GM21528 (cell line): Measurements from ENCODE around the gene DCAF6.
"Not testable (repeated sequence)": the region's sequence is repeated elsewhere in the genome, so short reads cannot be mapped to it uniquely, and the experiment has no call there.

Experiments
- ATAC-seq: cut with Tn5 transposase; IDR thresholded peaks from one replicate; pipeline ENCODE4 v1.9.1; 2021; ENCODE audit warnings: mild to moderate bottlenecking, moderate library complexity; ENCODE audit not compliant: unreplicated experiment, low FRiP score

The DCAF6 gene

DNA sequence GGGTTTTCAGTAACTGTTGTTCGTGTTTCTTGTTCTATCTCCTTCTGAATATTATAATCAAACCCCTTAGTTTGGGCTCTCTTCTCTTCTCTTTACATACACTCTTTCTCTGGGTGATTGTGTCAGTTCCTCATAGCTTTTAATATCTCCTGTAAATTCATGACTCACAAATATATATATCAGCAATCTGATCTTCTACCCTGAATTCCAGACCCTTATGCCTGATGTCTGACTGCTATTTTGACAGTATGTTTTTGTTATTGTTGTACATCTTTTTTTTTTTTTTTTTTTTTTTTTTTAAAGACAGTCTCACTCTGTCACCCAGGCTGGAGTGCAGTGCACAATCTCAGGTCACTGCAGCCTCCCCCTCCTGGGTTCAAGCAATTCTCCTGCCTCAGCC is 71.2 kb downstream of the DCAF6 start:
- no peak for ATAC-seq

GRCh38 chr1:168008595-168008994 is 72.1 kb downstream of the DCAF6 start:
- no peak for ATAC-seq

DNA sequence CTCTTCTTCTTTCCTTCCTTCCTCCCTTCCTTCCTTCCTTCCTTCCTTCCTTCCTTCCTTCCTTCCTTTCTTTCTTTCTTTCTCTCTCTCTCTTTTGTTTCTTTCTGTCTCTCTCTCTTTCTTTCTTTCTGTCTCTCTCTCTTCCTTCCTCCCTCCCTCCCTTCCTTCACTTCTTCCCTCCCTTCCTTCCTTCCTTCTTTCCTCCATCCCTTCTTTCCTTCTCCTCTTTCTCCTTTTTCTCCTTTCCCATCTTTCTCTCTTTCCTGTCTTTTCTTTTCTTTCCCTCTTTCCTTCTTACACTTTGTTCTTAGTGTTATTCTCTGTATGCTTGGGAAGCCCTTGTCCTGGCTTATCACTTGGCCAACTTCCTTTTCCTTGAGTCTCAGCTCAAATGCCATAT is 72.8 kb downstream of the DCAF6 start:
- no peak for ATAC-seq

DNA sequence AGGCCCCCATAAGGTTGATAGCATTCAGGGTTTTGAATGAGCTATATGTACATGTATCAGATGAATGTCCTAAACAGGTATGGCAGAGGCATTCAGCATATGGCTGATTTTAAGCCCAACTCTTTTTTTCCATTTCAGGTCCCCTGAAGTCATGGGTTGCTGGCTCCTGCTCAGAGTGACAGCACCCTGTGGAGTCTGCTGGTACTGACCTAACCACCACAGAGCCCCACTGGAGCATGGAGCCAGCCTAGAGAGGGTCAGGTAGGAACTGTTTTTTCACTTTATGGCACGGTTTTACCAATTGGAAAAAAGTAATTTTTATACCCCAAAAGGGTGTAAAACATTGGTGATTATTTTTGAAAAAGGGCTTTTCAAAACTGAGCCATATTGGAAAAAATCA is 82.9 kb downstream of the DCAF6 start:
- no peak for ATAC-seq

DNA sequence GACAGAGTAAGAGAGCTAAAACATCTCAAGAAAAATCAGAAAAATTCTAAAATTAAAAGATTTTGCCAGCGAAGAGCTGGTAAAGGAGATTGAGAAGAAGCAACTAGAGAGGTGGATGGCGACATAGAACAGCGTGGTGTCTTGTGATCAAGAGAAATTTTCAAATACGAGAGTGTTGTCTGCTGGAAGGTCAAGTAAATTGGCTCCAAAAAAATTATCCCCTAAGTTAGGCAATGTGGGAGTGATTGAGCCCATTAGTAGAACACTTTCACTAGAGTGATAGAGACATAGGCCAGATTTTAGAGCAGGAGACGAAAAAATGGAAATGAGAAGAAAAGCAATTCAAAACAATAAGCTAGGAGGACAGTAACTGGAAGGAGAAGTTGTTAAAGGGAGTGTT is 94.7 kb downstream of the DCAF6 start:
- ATAC-seq: no peak

GRCh38 chr1:168031627-168032026 is 95.1 kb downstream of the DCAF6 start:
- no peak for ATAC-seq

DNA sequence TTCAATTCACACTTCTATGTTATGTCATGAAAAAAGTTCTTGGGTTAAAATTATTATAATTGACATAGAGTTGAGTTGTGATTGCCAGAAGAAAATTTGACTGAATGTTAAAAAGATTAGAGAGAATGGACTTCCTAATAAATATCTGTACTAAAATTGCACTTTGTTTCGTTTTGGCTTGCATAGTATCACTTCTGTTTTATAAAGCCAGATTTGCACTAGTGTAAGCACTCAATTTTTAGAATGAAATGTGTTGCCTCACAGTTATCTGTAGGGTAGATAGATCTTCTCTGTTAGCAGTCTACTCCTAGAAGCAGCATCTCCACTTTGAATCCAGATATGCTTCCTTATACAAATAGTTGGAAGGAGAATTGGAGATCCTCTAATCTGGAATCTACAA is 95.5 kb downstream of the DCAF6 start:
- no peak for ATAC-seq

- no peak for ATAC-seq
These were observed 98.9 kb downstream of the DCAF6 start for GRCh38 chr1:168035345-168035744.

DNA sequence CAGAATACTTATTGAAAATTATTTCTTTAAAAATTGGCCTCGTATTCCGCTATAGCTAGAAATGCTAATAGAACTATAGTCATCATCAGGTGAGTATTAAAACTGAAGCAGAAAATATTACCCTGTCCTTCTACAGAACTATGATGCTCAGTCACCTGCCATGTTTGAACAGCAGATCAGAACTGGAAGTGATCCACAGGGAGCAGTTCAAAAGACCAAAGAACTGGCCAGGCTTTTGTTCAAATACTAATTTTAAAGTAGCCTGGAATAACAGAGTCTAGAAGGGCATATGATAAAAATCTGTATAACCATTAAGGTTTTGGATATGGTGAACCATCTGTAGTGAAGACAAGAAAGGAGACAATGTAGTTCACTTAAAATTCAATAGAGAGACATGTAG is 105.9 kb downstream of the DCAF6 start:
- ATAC-seq: no peak

DNA sequence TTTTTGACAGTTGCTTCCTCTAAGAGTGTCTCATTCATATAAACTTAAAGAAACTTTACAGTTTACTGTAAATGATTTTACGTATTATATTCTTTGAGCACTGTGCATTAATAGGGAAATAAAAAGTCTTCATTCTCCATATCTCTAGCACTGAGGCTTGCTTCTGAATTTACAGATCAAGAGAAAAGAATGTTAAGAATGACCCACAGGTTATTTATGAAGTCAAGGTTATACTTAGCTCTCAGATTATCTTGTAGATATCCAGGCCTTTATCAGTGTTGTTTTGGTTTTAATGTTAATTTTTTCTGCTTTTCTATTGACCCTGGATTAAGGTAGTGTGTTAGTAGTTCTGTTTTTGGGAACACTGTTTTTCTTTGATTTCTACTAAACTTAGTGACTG is 108.8 kb downstream of the DCAF6 start:
- no peak for ATAC-seq

DNA sequence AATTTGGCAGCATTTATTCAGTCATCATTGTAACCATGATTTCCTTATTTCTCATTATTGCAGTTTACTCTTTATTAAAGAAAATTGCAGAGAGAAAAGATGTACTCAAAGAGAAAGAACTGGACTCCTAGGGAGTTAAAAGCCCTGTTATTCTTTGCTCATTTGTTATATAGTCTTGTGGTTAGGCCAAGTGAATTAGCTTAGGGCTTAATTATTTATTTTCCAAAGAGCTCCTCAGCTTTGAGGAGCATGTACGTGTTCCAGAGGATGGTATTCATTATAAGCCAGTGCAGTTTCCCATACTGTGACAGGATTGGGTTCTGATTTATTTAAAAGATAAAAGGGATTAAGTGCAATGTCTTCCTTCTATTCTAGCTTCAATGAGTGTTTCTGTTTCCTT is 113.8 kb downstream of the DCAF6 start:
- ATAC-seq: no peak

DNA sequence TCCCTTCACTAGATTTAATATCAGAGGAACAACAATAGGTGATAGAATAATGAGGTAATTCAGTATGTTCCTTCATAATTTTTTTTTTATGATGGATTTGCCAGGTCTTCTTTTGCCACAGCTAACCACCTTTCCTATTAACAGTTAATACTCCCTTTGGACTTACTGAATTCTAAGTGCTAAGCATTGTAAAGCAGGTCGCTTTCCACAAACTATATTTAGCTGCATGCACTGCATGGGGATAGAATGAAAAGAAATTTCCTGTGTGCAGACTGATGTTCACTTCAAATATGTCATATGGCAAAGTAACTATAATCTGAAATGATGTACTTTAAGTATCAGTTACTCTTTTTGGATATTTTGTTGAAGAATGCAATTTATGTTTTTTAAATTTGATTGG is 114.4 kb downstream of the DCAF6 start:
- ATAC-seq: no peak

DNA sequence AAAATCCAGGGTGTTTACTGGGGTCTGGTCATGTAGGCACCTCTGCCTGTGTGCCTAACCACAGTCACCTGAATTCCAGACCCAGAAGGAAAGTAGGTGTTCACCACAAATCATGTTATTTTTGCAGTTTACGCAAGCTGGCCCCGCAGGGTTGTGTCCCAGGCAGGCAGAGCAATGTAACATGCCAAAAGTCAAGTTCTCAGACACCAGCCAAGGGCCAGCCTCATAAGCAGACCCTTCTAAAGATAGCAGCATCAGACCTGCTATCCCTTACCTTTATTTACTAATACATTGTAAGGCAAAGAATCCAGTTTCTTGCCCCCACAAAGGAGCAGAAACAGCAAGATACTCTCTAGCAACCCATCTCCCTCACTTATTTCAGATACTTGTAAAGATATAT is 117.2 kb downstream of the DCAF6 start:
- no peak for ATAC-seq

DNA sequence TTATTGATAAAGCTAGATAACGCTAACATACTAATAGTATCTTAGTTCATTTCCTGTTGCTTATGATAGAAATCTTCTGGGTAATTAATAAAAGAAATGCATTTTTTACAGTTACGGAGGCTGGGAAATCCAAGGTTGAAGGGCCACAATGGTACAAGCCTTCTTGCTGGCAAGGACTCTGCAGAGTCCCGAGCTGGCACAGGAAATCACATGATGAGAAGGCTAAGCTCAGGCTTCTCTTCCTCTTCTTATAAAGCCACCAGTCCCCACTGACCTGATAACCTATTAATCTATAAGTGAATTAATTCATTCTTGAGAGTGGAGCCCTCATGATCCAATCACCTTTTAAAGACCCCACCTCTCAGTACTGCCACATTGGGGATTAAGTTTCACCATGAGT is 117.6 kb downstream of the DCAF6 start:
- no peak for ATAC-seq

DNA sequence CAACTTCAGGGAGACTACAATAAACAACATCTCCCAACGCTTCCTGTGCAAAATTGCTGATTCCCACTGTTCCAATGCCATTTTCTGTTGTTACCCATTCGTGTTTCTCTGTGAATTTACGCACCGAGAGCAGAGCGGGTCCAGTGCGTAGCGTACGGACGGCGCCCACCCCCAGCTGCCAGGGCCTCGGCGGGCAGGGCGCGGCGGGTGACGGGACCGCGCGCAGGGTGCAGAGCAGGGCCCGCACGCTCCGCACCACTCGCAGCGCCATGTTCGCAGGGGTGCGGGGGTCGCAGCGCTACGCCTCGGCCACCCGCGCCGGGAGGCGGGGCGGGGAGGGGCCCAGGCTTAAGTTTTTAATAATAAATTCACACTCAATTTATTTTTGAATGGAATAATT is 119.7 kb downstream of the DCAF6 start:
- not testable (repeated sequence) for ATAC-seq

GRCh38 chr1:168057355-168057754 is 120.9 kb downstream of the DCAF6 start:
- ATAC-seq: no peak

- ATAC-seq: no peak
These were observed 121.4 kb downstream of the DCAF6 start for GRCh38 chr1:168057921-168058320.

GRCh38 chr1:168064216-168064615 is 127.7 kb downstream of the DCAF6 start:
- no peak for ATAC-seq

- no peak for ATAC-seq
These were observed 129.0 kb downstream of the DCAF6 start for GRCh38 chr1:168065506-168065905.

DNA sequence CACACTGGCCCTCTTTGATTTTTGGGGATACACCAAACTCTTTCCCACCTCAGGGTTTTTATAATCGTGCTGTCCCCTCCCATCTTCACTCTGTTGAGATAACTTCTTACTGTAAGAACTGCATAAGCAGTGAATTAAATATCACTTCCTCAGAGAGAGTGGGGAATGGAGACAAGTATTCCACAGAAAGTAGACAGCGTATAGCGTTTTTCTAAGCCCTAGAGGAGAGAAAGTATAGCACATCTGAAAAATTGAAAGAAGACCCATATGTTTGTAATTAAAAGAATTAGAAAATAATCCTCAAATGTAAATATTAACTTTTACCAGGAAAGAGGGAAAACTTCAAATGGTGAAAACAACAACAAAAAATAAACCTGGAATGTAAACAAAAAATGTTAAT is 132.9 kb downstream of the DCAF6 start:
- ATAC-seq: no peak

- no peak for ATAC-seq
These were observed 143.3 kb downstream of the DCAF6 start for GRCh38 chr1:168079761-168080160.

- ATAC-seq: no peak
These were observed 145.0 kb downstream of the DCAF6 start for GRCh38 chr1:168081373-168082007.
